HUDEP-2 (cell line): Measurements from ENCODE around the gene SAP30BP.

Experiments used
- DNase-seq, 76 experiments: peaks; one replicate each; lab custom pipeline; 2025; ENCODE audit not compliant: unreplicated experiment in 76 of 76; lab: John Stamatoyannopoulos, UW

SAP30BP gene

DNA sequence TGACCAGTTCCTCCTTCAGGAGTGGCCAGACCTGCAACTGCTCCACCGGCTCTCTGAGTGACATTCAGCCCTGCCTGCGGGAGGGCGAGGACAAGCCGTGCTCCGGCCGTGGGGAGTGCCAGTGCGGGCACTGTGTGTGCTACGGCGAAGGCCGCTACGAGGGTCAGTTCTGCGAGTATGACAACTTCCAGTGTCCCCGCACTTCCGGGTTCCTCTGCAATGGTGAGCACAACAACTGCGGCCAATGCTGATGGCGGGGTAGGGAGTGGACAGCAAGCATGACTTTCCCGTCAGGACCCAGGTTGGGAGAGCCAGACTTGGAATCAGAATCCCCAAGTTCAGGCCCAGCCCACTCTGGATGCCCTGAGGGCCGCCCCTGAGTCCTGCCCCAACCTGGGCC lies 66.3 kb downstream of the SAP30BP start:
- DNase-seq: no peak

- no peak for DNase-seq
These were observed 67.6 kb downstream of the SAP30BP start for GRCh38 chr17:75734674-75735294.

- DNase-seq: no peak
These were observed 69.2 kb downstream of the SAP30BP start for GRCh38 chr17:75736173-75736835.

DNA sequence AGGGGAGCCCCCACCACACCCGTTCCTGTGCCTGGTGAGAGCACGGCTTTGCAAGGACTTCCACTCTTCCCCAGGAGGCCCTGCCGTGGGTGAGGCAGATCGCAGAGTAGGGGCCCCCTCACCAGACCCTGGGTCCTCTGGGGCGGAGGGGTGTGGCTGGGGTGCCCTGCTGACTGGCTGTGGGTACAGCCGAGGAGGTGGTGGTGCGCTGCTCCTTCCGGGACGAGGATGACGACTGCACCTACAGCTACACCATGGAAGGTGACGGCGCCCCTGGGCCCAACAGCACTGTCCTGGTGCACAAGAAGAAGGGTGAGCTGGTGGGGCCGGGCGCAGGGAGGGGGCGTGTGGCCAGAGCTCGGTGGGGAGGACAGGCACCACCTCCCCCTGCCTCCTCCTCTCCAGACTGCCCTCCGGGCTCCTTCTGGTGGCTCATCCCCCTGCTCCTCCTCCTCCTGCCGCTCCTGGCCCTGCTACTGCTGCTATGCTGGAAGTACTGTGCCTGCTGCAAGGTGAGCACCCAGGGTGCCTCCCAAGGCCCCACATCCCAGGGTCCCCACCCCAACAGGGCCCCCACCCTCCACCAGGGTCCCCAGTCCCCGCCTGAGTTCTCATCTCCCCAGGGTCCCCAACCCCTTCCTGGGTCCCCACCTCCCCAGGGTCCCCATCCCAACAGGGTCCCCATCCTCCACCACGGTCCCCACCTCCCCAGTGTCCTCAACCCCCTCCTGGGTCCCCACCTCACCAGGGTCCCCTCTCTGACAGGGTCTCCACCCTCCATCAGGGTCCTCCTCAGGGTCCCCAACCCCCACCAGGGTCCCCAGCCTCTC lies 70.2 kb downstream of the SAP30BP start:
- DNase-seq: no peak

- peak in 17 of 76 experiments; percentile 9 to 72 (median 33) for DNase-seq
These were observed 71.2 kb downstream of the SAP30BP start for GRCh38 chr17:75738218-75738802.

- no peak for DNase-seq
These were observed 72.0 kb downstream of the SAP30BP start for GRCh38 chr17:75739174-75739573.

DNA sequence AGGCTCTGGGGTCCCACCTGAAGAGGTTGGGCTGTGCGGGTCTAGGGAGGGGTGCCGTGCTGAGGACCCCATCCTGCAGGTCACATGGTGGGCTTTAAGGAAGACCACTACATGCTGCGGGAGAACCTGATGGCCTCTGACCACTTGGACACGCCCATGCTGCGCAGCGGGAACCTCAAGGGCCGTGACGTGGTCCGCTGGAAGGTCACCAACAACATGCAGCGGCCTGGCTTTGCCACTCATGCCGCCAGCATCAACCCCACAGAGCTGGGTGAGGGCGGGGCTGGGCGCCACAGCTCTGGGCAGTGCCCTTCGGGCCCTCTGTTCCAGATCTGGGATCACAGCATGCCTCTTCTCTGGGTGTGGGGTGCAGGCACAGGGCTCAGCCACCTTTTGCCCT lies 72.7 kb downstream of the SAP30BP start:
- no peak for DNase-seq

DNA sequence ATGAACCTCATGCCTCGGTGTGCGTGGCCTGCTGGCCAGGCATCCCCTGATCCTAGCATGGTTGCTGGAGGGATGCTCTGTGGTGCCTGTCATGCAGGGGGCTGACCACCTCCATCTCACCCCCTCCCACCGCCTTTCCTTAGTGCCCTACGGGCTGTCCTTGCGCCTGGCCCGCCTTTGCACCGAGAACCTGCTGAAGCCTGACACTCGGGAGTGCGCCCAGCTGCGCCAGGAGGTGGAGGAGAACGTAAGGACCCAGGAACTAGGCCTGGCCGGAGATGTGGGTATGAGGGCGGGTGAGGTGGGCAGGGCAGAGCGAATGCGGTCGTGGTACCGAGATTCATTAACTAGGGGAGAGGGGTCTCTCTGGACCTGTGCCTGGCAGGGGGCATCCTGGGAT lies 73.1 kb downstream of the SAP30BP start:
- no peak for DNase-seq

- DNase-seq: no peak
These were observed 73.5 kb downstream of the SAP30BP start for GRCh38 chr17:75740631-75741077.

GRCh38 chr17:75742337-75742736 lies 75.2 kb downstream of the SAP30BP start:
- DNase-seq: no peak

- no peak for DNase-seq
These were observed 76.6 kb downstream of the SAP30BP start for GRCh38 chr17:75743625-75744206.

- DNase-seq: no peak
These were observed 81.6 kb downstream of the SAP30BP start for GRCh38 chr17:75748706-75749105.

GRCh38 chr17:75749545-75750389 lies 82.6 kb downstream of the SAP30BP start:
- DNase-seq: peak in 67 of 76 experiments; percentile 8 to 91 (median 72)

DNA sequence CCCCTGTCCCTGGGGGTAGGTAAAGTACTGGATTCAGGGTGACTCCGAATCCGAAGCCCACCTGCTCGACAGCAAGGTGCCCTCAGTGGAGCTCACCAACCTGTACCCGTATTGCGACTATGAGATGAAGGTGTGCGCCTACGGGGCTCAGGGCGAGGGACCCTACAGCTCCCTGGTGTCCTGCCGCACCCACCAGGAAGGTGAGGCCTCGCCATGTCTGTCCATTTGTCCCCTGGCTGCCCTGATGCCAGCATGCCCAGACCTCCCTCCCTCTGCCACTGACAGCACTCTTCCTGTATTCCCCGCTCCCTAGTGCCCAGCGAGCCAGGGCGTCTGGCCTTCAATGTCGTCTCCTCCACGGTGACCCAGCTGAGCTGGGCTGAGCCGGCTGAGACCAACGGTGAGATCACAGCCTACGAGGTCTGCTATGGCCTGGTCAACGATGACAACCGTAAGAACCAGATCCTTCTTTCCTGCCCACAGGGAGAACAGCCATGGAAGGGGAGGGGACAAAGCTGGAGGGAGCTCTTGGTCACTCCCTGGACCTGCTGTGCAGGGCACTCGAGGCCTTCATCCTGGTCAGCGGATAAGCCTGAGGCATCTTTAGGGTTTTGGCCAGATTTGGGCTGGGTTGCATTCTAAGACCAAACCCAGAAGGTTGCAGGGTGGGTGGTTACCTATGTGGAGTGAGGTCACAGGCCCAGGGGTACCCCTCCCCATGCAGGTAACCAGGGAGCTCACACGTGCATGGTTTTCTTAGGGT lies 83.7 kb downstream of the SAP30BP start:
- DNase-seq: no peak

DNA sequence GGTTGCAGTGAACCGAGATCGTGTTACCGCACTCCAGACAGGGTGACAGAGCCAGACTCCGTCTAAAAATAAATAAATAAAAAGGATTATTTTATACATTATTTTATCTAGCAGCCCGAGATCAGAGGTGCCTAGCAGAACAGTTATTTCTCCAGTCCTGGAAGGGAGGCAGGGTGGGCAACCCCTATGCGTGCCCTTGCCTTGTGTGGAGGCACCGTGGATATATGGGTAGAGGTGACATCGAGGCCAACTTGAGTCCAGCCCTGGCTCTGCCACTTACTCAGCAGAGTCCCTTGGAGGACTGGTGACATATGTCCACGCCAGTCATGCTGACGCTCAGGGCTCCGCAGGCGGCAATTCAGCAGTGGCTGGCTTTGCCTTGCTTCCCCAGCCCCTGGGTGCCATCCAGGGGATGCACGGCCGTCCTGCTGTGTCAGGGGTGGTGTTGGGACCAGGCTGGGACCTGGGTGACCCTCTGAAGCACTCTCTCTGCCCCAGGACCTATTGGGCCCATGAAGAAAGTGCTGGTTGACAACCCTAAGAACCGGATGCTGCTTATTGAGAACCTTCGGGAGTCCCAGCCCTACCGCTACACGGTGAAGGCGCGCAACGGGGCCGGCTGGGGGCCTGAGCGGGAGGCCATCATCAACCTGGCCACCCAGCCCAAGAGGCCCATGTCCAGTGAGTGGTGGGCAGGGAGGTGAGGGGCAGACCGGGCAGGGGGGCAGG lies 84.7 kb downstream of the SAP30BP start:
- no peak for DNase-seq

GRCh38 chr17:75752405-75752709 lies 85.2 kb downstream of the SAP30BP start:
- no peak for DNase-seq

- DNase-seq: peak in 1 of 76 experiments; percentile 9
These were observed 85.8 kb downstream of the SAP30BP start for GRCh38 chr17:75752802-75753513.
